ENCODE measurements around the gene SMIM36. TPM values are rescaled to one million over a fixed set of nuclear protein-coding genes. Genes with fewer than 3 reads are reported as not detected.
"Not testable (repeated sequence)": the region's sequence is repeated elsewhere in the genome, so short reads cannot be mapped to it uniquely, and the experiment has no call there.

Gene SMIM36
- polyA plus RNA-seq, 3 donors from 2014 or later = not detected

DNA sequence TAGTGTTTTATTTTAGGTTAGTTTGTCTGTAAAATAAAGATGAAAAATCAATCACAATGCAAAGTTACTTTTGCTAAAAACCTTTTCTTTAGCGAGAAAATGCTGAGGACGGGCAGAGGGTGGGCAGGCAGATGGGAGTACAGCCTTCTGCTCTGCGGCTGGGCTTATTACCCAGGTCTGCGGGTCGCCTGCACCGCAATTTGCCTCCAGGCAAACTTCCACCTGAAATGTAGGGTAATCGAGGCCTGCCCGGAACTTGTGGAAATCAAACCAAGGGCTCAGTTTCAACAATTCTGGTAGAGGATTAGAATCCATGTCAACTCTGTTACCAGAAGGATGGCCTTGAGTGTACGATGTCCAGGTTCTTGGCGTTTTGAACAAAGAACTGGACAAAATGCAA, 67.3 kb downstream of the SMIM36 start:
- H3K27ac Mint-ChIP-seq = no peak overlapping the region
- H3K27me3 Mint-ChIP-seq (ENCODE audit: low read depth in 3 of 3) = peaks cover 0 to 5% (median 3%) of the 10 kb centered on the region in 3 donors
- H3K9me3 Mint-ChIP-seq = no peaks in the 10 kb centered on the region
- no peak for DNase-seq
- no peak overlapping the region for H3K4me3 Mint-ChIP-seq
- H3K36me3 Mint-ChIP-seq = peaks cover 0 to 3% (median 0%) of the 10 kb centered on the region in 3 donors
- H3K4me1 Mint-ChIP-seq = no peaks in the 10 kb centered on the region

DNA sequence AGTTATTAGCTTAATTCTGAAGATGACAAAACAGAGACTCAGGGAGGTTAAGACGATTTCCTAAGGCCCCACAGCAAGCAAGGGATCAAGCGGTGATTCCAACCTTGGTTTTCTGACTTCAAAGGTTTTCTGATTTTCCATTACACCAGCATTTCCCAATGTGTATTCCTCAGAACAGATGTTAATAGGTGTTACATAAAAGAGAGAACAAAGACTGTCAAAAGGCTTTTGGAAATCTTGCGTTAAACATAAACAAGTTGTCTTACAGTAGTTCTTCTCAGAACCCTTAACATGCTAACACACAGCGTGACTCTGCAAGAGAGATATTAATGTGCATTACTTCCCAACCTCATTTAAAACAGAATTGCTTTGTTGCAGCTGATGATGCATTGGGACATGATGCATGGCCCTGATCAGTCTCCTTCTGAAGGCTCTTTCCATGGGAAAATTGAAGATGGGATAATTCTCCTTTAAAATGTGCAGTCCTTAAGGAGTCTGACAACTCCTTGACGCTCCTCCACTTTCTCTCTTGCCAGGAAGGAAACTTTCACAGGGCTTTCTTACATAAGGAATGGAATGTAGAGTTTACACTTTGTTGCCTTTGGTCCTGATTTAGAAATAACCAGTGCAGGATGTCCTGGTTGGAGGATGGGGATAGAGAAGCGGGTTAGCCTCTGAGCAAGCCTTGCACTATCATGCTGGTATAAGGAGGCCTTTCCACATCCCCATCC, 68.1 kb downstream of the SMIM36 start:
- no peak overlapping the region for H3K4me3 Mint-ChIP-seq
- H3K27ac Mint-ChIP-seq = no peak overlapping the region
- peaks cover 0 to 5% (median 5%) of the 10 kb centered on the region in 3 donors for H3K27me3 Mint-ChIP-seq (ENCODE audit: low read depth in 3 of 3)
- no peaks in the 10 kb centered on the region for H3K4me1 Mint-ChIP-seq
- DNase-seq = no peak
- H3K9me3 Mint-ChIP-seq = peaks cover 0 to 2% (median 0%) of the 10 kb centered on the region in 6 donors
- peaks cover 0 to 3% (median 0%) of the 10 kb centered on the region in 3 donors for H3K36me3 Mint-ChIP-seq

DNA sequence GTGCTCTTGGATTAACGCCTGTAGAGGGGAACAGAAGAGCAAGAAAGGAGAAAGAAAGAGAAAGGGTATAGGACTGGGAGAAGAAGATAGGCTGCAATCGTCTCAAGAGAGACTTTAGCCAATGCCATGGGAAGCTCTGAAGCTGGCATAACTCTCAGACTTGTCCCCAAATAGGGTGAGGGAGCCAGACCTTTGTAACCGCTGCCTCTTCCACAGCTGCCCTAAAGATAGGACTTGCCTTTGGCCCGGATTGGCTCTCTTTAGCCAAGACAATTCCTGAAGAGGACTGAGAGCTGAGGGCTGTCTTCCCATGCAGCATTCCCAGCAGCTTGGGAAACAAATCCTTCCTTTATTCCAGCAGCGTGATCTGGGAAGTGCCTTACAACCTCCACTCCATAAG, 68.8 kb downstream of the SMIM36 start:
- H3K27ac Mint-ChIP-seq = no peak overlapping the region
- H3K36me3 Mint-ChIP-seq = no peaks in the 10 kb centered on the region
- H3K4me3 Mint-ChIP-seq = no peak overlapping the region
- no peaks in the 10 kb centered on the region for H3K4me1 Mint-ChIP-seq
- H3K27me3 Mint-ChIP-seq (ENCODE audit: low read depth in 3 of 3) = peaks cover 0 to 5% (median 5%) of the 10 kb centered on the region in 3 donors
- H3K9me3 Mint-ChIP-seq = peaks cover 0 to 2% (median 0%) of the 10 kb centered on the region in 6 donors
- DNase-seq = no peak

DNA sequence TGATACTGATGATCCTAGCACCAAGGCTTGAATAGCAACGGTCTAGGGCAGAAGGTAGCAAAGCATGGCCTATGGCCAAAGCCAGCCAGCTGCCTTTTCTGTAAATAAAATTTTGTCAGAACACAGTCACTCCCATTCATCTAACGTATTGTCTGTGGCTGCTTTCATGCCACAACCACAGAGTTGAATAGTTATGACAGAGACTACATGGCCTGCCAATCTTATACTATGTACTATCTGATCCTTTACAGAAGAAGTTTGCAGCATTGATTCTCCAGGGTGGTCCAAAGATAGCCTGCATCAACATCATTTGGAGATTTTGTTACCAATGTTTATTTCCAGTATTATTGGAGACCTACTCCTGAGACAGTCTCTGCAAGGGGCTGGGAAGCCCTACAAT, 69.7 kb downstream of the SMIM36 start:
- no peak for DNase-seq
- Mint-ChIP-seq H3K4me3 (no peak overlapping the region), H3K9me3 (peaks cover 0 to 2% (median 0%) of the 10 kb centered on the region in 6 donors), H3K36me3 (no peaks in the 10 kb centered on the region), H3K4me1 (no peaks in the 10 kb centered on the region), H3K27me3 (ENCODE audit: low read depth in 3 of 3) (peaks cover 0 to 7% (median 5%) of the 10 kb centered on the region in 3 donors), H3K27ac (no peak overlapping the region)

DNA sequence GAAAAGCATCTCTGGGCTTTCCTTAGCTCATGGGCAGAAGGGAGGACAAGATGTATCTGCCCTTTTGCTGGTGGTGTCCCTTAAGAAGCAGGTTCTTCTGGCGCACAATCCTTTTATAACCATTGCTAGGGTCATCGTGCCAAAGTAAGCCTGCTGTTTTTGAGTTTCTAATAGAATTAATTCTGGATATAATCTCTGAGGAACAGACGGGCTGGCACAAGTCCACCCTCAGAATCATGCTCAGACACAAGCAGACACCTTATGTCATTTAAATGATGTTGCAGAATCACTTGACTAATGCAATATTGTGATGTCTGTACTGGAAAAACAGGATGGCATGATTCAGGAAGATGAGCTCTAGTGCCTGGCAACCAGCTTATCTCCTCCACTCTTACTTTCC, 70.9 kb downstream of the SMIM36 start:
- Mint-ChIP-seq H3K9me3 (peaks cover 0 to 2% (median 0%) of the 10 kb centered on the region in 6 donors), H3K4me1 (no peaks in the 10 kb centered on the region), H3K27ac (no peak overlapping the region), H3K36me3 (no peaks in the 10 kb centered on the region), H3K27me3 (ENCODE audit: low read depth in 3 of 3) (peaks cover 0 to 7% (median 5%) of the 10 kb centered on the region in 3 donors), H3K4me3 (no peak overlapping the region)
- no peak for DNase-seq

DNA sequence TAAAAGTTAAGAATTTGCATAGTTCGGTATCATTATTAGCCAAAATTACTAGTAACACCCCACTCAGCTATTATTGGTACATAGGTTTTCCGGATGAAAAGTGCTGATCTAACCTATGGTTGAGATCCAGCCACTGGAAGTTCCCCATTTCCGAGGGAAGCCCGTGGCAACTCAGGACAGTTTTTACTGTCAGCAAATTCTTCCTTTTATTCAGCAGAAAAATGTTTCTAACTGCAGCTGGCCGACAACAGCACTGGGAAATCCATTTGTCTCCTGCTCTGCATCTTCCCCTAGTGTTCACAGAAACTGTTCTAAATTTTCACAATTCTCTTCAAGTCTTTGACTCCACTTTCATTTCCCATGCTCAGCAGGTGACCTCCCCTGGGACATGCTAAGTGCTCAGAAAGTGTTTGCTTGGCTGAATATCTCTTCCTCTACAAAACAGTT, 74.1 kb downstream of the SMIM36 start:
- no peak overlapping the region for H3K27ac Mint-ChIP-seq
- H3K9me3 Mint-ChIP-seq = peaks cover 0 to 2% (median 0%) of the 10 kb centered on the region in 6 donors
- no peaks in the 10 kb centered on the region for H3K4me1 Mint-ChIP-seq
- H3K4me3 Mint-ChIP-seq = no peak overlapping the region
- no peaks in the 10 kb centered on the region for H3K36me3 Mint-ChIP-seq
- no peak for DNase-seq
- peaks cover 0 to 7% (median 4%) of the 10 kb centered on the region in 3 donors for H3K27me3 Mint-ChIP-seq (ENCODE audit: low read depth in 3 of 3)

DNA sequence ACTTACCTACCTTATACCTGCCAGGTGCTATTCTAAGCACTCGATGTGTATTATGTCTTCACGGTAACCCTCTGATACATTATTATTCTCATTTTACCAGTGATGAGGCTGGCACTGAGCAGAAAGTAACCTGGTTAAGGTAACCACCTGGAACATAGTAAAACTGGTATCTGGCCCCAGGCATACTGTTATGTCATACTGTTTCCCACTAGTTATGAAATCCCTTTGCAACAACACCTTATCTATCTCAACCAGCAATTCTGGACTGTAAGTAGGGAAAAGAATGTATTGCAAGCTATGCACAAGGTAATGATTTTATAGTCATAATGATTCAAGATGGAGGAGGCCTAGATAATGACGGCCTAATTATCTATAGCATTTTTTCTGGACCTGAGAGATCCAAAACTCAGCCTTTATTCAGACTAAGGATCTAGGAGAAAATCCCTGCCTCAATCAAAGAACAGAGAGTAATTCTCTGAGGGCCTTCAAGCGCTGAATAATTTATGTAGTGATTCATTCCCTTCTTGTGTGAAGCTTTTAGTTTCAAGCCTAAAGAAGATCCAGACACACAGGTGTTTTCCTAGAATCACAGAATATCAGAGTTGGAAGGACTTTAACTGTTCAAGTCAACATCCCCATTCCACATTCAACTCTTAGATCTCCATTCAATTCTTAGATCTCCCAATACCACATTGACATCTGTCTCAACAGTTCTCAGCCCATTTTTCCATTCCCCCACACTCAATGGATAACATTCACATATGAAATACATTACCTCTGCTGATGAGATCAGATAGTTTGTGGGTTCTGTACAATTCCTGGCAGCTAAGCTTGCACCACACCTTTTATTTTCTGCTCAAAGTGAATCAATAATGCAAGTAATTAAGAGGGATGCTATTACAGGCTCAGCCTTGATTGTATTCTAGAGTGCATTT, 74.8 kb downstream of the SMIM36 start:
- Mint-ChIP-seq H3K27me3 (ENCODE audit: low read depth in 3 of 3) (peaks cover 0 to 7% (median 4%) of the 10 kb centered on the region in 3 donors), H3K36me3 (no peaks in the 10 kb centered on the region), H3K27ac (no peak overlapping the region), H3K9me3 (peaks cover 0 to 2% (median 0%) of the 10 kb centered on the region in 6 donors), H3K4me1 (no peaks in the 10 kb centered on the region), H3K4me3 (no peak overlapping the region)
- DNase-seq = no peak

DNA sequence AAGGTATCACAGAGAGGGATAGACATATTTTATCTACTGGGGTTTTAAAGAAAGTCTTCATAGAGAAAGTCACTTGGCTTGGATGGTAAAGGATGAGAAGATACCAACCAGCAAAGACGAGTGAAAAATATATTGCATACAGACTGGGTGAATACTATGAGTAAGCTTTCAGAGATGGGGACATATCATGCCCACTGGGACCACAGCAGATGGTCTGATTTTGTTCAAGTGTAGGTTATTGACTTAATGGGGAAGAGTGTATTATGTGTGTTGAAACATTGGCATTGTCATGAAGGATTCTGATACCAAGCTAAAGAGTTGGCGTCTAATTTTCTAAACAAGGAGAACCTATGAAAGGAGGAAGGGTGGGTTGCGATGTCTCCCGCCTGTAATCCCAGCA, 75.8 kb downstream of the SMIM36 start:
- Mint-ChIP-seq H3K4me1 (no peaks in the 10 kb centered on the region), H3K36me3 (no peaks in the 10 kb centered on the region), H3K27me3 (ENCODE audit: low read depth in 3 of 3) (peaks cover 0 to 7% (median 4%) of the 10 kb centered on the region in 3 donors), H3K27ac (no peak overlapping the region), H3K4me3 (no peak overlapping the region), H3K9me3 (peaks cover 0 to 2% (median 0%) of the 10 kb centered on the region in 6 donors)
- DNase-seq = no peak

DNA sequence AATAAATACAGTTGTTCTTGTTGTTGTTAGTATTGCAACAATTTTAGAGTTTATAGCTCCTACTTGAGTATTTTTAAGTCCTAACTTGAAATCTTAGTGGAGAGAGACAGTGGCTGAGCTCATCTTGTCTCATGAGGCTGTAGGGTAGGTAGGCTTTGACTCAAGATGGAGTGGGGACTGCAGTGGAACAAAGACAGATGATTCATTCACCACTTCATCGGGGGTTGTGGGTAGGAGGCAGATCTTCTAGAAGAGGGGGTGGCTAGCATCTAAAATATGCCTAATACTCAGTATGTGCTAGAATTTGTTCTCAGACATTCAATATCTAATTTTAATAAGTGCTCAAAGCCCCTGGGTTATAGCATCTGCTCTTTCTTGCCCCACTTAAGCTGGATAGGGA, 76.5 kb downstream of the SMIM36 start:
- no peak overlapping the region for H3K4me3 Mint-ChIP-seq
- peaks cover 0 to 6% (median 4%) of the 10 kb centered on the region in 3 donors for H3K27me3 Mint-ChIP-seq (ENCODE audit: low read depth in 3 of 3)
- H3K36me3 Mint-ChIP-seq = no peaks in the 10 kb centered on the region
- peaks cover 0 to 2% (median 0%) of the 10 kb centered on the region in 6 donors for H3K9me3 Mint-ChIP-seq
- H3K27ac Mint-ChIP-seq = no peak overlapping the region
- no peaks in the 10 kb centered on the region for H3K4me1 Mint-ChIP-seq
- no peak for DNase-seq

DNA sequence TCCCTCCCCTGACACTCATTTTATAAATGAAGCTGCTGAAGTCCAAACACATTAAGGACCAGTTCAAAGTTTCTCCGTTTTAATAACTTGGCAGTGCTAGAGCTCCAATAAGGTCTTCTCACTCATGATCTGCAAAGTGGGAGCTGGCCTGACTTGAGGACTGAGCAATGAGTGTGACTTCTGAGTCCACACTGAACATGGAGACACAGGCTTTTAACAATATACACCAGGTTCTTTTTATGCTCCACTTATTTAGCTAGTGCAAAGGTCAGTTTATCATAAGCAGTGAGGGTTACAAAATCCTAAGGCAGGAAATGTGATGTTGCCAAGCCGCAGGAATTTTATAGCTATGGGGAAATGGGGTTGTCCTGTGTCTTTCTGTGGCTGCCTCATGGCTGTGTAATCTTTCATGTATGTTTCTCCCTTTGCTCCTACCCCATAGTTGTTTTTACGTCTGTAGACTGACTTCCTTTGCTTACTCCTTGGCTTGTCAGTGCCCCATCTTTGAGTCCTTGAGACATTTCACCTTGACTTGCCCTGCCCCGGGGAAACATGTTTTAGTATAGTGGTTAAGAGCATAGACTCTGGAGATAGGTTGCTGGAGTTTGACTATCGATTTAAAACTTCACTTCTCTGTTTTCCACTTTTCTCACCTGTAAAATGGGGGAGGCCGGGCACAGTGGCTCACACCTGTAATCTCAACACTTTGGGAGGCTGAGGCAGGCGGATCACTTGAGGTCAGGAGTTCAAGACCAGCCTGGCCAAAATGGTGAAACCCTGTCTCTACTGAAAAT, 77.4 kb downstream of the SMIM36 start:
- no peaks in the 10 kb centered on the region for H3K36me3 Mint-ChIP-seq
- no peak overlapping the region for H3K27ac Mint-ChIP-seq
- H3K27me3 Mint-ChIP-seq (ENCODE audit: low read depth in 3 of 3) = peaks cover 0 to 6% (median 5%) of the 10 kb centered on the region in 3 donors
- no peak for DNase-seq
- H3K9me3 Mint-ChIP-seq = peaks cover 0 to 2% (median 0%) of the 10 kb centered on the region in 6 donors
- no peaks in the 10 kb centered on the region for H3K4me1 Mint-ChIP-seq
- no peak overlapping the region for H3K4me3 Mint-ChIP-seq

DNA sequence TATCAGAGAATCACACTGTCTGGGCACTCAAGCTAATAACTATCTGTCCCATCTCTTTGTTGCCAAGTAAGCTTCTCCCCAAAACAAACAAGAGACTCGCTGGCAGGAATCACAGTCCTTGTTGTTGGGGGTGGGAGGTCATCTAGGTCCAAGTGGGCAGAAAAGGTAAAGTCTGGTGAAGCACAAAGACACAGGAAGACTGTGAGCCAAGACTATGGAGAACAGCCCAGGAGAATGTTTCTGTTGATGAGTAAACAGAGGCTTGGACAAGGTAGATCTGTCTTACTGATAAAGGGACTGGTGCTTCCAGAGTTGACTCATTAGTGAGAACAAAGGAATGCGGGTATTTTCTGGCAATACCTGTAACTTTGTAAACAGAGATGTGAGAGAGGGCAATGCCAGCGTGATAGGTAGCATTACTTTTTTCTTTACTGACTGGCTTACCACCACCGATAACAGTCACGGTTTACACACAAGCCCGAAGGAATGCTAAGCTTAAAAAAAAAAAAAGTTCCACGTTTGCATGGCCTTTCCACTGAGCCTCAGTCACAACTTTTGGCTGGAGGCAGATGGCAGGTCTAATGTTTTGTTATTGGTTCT, 78.1 kb downstream of the SMIM36 start:
- Mint-ChIP-seq H3K27ac (no peak overlapping the region), H3K4me3 (no peak overlapping the region)

DNA sequence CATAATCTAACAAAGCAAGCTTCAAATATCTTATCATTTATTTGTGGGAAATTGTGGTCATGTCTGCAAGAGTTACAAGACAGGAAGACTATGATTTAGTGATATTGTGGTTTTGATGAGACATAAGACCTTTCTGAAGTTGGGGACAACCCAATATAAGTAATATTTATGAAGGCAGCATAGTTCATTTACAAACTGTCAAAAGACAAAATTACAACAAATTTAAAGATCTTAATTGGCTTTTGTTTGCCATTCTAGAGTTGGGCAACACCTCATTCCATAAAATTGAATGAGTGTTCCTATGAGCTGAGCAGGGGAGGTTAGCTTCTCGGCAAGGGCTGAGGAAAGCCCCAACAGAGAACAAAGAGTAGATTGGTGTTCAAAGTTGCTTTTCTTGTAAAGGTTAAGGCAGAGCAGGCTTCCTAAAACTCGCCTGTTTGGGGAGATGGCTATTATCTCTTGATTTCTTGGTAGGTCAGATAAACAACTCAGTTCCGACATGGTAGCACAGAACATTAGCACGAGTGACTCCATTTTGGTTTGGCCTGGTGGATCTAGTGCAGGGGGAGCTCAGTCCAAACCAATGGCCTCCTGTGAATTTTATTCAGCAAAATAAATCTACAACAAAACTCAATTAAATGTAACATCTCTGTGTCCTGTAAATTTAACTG, 78.8 kb downstream of the SMIM36 start:
- Mint-ChIP-seq H3K27me3 (ENCODE audit: low read depth in 3 of 3) (peaks cover 0 to 9% (median 3%) of the 10 kb centered on the region in 3 donors), H3K36me3 (no peaks in the 10 kb centered on the region), H3K27ac (no peak overlapping the region), H3K4me1 (no peaks in the 10 kb centered on the region), H3K4me3 (no peak overlapping the region), H3K9me3 (no peaks in the 10 kb centered on the region)
- DNase-seq = no peak

More for the DNA sequence above, 78.1 kb downstream of the SMIM36 start:
- no peaks in the 10 kb centered on the region for H3K9me3 Mint-ChIP-seq
- DNase-seq = no peak
- no peaks in the 10 kb centered on the region for H3K36me3 Mint-ChIP-seq
- no peaks in the 10 kb centered on the region for H3K4me1 Mint-ChIP-seq
- peaks cover 0 to 9% (median 3%) of the 10 kb centered on the region in 3 donors for H3K27me3 Mint-ChIP-seq (ENCODE audit: low read depth in 3 of 3)

DNA sequence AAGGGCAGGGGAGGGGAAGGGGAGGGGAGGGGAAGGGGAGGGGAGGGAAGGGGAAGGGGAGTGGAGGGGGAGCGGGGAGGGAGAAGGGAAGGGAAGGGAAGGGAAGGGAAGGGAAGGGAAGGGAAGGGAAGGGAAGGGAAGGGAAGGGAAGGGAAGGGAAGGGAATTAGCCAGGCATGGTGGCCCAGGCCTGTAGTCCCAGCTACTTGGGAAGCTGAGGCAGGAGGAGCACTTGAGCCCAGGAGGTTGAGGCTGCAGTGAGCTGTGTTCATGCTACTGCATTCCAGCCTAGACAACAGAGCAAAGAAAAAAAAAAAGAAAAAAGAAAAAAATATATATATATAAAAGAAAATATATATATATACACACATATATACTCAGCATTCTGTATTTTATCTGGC, 79.3 kb downstream of the SMIM36 start:
- not testable (repeated sequence) for H3K36me3 Mint-ChIP-seq; H3K27ac Mint-ChIP-seq; H3K4me1 Mint-ChIP-seq; H3K4me3 Mint-ChIP-seq; H3K27me3 Mint-ChIP-seq (ENCODE audit: low read depth in 3 of 3); DNase-seq; H3K9me3 Mint-ChIP-seq
